Measurements from ENCODE around the gene KCNQ1.

The KCNQ1 gene

DNA sequence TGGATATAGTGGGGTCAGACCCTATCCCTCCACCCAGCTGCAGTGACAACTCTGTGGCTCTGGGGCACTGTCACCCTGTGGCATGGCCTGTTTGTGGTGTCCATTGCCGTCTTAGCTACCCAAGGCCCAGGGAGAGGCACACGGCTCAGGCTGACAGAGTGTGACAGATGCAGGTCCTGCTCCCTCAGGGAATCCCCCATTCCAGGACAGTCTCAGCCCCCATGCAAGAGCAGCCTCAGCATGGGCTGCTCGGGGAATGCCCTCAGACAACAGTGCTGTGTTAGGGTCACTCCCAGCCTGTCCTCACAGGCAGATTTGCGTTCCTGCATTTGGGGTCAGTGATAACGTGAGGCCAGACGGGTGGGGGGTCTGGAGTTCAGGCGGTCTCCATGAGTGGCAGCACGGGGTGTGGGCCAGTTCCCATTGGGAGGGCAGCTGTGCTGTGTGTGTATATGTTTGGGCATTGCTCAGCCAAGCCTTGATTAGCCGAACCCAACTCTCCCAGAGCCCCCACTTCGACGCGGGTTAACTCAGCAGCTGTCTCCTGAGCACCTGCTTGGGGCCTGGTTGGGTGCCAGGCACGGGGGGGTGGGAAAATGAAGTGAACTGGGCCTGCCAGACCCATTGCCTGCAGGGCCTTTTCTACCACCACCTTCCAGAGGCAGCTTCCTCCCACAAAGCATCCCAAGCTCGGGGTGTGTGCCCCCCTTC is 260.2 kb downstream of the KCNQ1 start:
- no peak for TF ChIP-seq Cebpa-rat (IDR thresholded peaks at IDR 0.05)
- peaks cover 0 to 11% (median 0%) of the 10 kb centered on the region in 11 experiments; a peak in 1 of 22 replicates for H3K27me3 ChIP-seq
- 0 out of 22 replicates have a peak overlapping the region, but pooled peaks of 1 of the 11 experiments have one; percentile 17 for H3K9ac ChIP-seq
- peaks cover 28 to 63% (median 52%) of the 10 kb centered on the region in 10 experiments for H3K4me1 ChIP-seq
- H3K4me2 ChIP-seq = peak overlapping the region in 10 of 11 experiments; percentile 77 to 97 (median 88); a peak in 19 of 22 replicates
- no peaks in the 10 kb centered on the region for H4K20me1 ChIP-seq
- H3K27ac ChIP-seq = peak overlapping the region in 2 of 11 experiments; percentile 34 to 77; a peak in 4 of 22 replicates
- H3K36me3 ChIP-seq = no peaks in the 10 kb centered on the region
- peaks cover 4 to 16% (median 12%) of the 10 kb centered on the region in 11 experiments; a peak in 19 of 22 replicates for H3K9me3 ChIP-seq (replicated peaks in 1 of 11)
- no peak overlapping the region for H3K4me3 ChIP-seq

DNA sequence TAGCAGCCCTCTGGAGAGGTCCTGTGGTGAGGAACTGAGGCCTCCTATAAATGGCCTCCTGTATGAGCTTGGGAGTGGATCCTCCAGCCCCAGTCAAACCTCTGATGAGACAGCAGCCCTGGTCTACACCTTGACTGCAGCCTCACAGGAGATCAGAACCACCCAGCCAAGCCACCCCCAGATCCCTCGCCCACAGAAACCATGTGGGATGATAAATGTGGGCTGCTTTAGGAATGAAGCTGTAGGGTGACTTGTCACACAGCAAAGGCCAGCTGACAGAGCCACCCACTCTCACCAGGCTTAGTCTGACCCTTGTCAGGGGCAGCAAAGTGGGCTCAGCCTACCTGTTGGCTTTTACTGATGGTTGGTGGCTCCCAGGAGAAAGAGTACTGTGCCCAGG is 261.5 kb downstream of the KCNQ1 start:
- Histone ChIP-seq H3K9ac (no peak overlapping the region), H3K4me1 (peaks cover 24 to 56% (median 45%) of the 10 kb centered on the region in 10 experiments), H3K9me3 (replicated peaks in 1 of 11) (peaks cover 10 to 25% (median 17%) of the 10 kb centered on the region in 11 experiments), H3K4me3 (no peak overlapping the region), H3K27me3 (peaks cover 0 to 11% (median 0%) of the 10 kb centered on the region in 11 experiments; a peak in 1 of 22 replicates), H3K27ac (no peak overlapping the region), H4K20me1 (no peaks in the 10 kb centered on the region), H3K36me3 (no peaks in the 10 kb centered on the region), H3K4me2 (0 out of 22 replicates have a peak overlapping the region, but pooled peaks of 1 of the 11 experiments have one; percentile 90)
- TF ChIP-seq Cebpa-rat (IDR thresholded peaks at IDR 0.05) = no peak

DNA sequence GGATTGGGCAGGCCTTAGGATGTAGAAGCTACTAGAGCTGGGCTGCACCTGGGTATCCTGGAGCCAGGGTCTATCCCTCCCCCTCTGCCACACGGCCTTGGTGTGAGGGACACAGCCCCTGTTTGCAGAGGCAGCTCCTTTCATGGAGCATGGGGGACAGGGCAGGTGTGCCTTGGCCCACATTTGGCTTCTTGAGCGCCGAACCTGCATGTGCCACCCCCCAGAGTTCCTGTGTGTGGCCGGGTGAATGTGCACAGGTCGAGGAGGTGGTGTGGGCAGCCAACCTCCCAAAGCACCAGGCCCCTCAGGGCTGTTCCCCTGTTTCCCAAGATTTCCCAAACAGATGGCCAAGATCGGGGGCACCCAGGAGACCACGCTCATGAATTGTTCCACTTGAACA is 262.9 kb downstream of the KCNQ1 start:
- H3K9ac ChIP-seq = no peak overlapping the region
- peaks cover 0 to 5% (median 0%) of the 10 kb centered on the region in 11 experiments; a peak in 1 of 22 replicates for H3K27me3 ChIP-seq
- H3K4me2 ChIP-seq = no peak overlapping the region
- no peaks in the 10 kb centered on the region for H4K20me1 ChIP-seq
- TF ChIP-seq Cebpa-rat (IDR thresholded peaks at IDR 0.05) = no peak
- H3K4me3 ChIP-seq = no peak overlapping the region
- H3K27ac ChIP-seq = no peak overlapping the region
- H3K36me3 ChIP-seq = no peaks in the 10 kb centered on the region
- peaks cover 19 to 41% (median 31%) of the 10 kb centered on the region in 10 experiments for H3K4me1 ChIP-seq
- H3K9me3 ChIP-seq (replicated peaks in 1 of 11) = peaks cover 10 to 27% (median 20%) of the 10 kb centered on the region in 11 experiments

DNA sequence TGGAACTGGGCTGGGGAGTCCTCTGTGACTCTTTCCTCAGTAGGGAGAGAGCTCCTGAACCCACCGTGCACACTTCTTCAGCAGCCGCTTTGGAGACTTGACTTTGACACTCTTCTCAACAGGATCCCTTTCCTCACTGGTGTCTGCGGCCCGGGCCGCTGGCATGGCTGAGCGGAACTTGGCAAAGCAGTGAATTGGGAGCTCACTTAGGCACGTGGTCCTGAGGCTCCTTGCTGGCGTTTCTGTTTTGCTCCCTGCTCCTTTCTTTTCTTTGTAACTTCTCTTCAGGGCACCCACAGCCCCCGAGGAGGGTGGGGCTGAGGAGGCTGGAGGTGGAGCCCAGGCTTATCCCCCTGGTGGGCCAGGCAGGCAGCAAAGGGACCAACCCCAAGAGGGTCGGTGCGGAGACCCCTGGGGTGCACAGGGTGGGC is 263.4 kb downstream of the KCNQ1 start:
- no peak overlapping the region for H3K4me3 ChIP-seq
- H4K20me1 ChIP-seq = no peaks in the 10 kb centered on the region
- H3K4me1 ChIP-seq = peaks cover 15 to 37% (median 27%) of the 10 kb centered on the region in 10 experiments
- peaks cover 10 to 27% (median 20%) of the 10 kb centered on the region in 11 experiments for H3K9me3 ChIP-seq (replicated peaks in 1 of 11)
- 0 out of 22 replicates have a peak, but pooled peaks cover 0 to under 1% (median 0%) of the 10 kb centered on the region in 11 experiments for H3K27me3 ChIP-seq
- no peak for TF ChIP-seq Cebpa-rat (IDR thresholded peaks at IDR 0.05)
- H3K36me3 ChIP-seq = no peaks in the 10 kb centered on the region
- no peak overlapping the region for H3K27ac ChIP-seq
- H3K4me2 ChIP-seq = no peak overlapping the region
- H3K9ac ChIP-seq = no peak overlapping the region

DNA sequence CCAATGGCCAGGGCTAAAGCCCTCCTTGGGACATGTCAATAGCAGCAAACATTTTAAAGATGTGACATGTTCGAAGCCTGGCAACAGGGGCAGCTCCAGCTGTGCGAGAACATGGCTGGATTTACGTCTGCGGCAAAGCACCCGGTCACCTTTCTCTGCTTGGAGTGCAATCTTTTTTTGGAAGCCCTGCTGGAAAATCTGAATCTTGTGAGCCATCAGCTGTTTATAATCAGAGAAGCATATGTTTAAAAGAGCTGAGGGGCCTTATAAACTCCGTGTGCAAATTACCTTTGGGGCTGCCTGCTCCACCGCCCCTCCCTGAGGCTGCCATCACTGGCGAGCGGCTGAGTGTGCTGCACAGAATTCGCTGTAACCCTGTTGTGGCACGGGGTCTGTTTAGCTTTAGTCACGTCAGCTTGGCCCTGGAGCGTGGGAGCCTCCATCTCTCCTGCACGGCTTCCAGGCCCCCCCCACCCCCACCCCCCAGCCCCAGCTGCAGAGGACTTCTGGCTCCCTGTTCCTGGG is 264.0 kb downstream of the KCNQ1 start:
- Histone ChIP-seq H3K4me2 (no peak overlapping the region), H3K4me3 (no peak overlapping the region), H3K27ac (no peak overlapping the region), H3K27me3 (no peaks in the 10 kb centered on the region), H3K9ac (no peak overlapping the region), H3K36me3 (no peaks in the 10 kb centered on the region), H3K9me3 (replicated peaks in 1 of 11) (peaks cover 10 to 27% (median 20%) of the 10 kb centered on the region in 11 experiments), H3K4me1 (peaks cover 8 to 31% (median 24%) of the 10 kb centered on the region in 10 experiments), H4K20me1 (no peaks in the 10 kb centered on the region)
- TF ChIP-seq Cebpa-rat (IDR thresholded peaks at IDR 0.05) = no peak

DNA sequence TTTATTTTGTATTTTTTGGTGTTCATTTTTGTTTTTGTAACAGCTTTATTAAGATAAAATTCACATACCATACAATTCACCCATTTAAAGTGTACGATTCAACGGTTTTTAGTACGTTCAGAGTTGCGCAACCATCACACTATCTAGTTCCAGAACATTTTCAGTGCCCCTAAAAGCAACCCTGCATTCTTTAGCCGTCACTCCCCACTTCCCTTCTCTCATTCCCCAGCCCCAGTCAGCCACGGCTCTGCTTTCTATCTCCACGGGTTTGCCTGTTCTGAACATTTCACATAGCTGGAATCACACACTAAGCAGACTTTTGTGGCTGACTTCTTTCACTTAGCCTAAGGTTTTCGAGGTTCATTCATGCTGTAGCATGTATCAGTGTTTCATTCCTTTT is 264.6 kb downstream of the KCNQ1 start:
- Histone ChIP-seq H4K20me1 (no peaks in the 10 kb centered on the region), H3K4me3 (no peak overlapping the region), H3K36me3 (no peaks in the 10 kb centered on the region), H3K27me3 (no peaks in the 10 kb centered on the region), H3K9me3 (replicated peaks in 1 of 11) (peaks cover 10 to 27% (median 20%) of the 10 kb centered on the region in 11 experiments), H3K4me1 (peaks cover 2 to 31% (median 24%) of the 10 kb centered on the region in 10 experiments; a peak in 18 of 20 replicates), H3K4me2 (peak overlapping the region in 2 of 11 experiments; percentile 6 to 23; a peak in 1 of 22 replicates), H3K9ac (no peak overlapping the region), H3K27ac (no peak overlapping the region)
- TF ChIP-seq Cebpa-rat (IDR thresholded peaks at IDR 0.05) = peak in 10 of 11 experiments; percentile 32 to 89 (median 80); a peak in 17 of 22 replicates

DNA sequence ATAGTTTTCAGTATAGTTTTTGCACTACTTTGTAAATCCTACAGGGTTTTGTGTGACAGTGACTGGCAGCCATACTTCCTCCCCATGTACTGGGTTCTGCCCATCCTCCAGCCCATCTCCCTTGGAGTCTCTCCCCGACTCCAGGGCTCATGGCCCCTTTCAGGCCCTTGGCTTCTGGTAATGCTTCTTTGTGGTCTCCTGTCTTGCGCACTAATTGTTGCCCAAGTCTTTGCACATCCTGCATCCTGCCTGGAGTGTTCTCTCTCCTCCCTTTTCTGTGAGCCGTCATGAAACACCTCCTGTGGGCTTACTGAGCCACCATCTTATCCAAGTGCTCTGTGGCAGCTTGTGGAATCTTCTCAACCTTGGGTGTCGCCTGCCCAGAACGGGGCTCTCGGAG is 266.4 kb downstream of the KCNQ1 start:
- H3K27me3 ChIP-seq = no peaks in the 10 kb centered on the region

DNA sequence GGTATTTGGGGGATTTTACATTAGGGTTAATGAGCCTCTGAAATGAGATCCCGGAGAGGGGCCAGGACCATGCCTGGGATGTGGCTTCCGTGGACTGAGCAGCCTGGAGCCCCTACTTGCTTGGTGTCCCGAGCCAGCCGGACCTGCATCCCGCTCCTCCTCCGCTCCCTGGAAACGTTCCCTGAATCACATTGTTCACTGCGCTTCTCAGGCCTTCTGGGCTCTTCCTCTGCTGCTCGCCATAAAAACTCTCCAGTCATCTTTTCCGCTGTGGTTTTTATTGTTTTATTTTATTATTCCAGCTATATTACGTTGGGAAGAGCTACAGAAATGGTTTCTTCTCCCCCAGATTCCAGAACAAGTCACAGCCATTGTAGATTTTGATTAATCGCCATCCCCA is 268.3 kb downstream of the KCNQ1 start:
- no peak for TF ChIP-seq Cebpa-rat (IDR thresholded peaks at IDR 0.05)
- H3K27ac ChIP-seq = no peak overlapping the region

More for the DNA sequence above, 266.4 kb downstream of the KCNQ1 start:
- H3K4me3 ChIP-seq = no peak overlapping the region
- H3K4me1 ChIP-seq = peaks cover 0 to 28% (median 20%) of the 10 kb centered on the region in 10 experiments; a peak in 16 of 20 replicates
- TF ChIP-seq Cebpa-rat (IDR thresholded peaks at IDR 0.05) = no peak
- H3K4me2 ChIP-seq = no peak overlapping the region
- H3K27ac ChIP-seq = no peak overlapping the region
- no peaks in the 10 kb centered on the region for H3K36me3 ChIP-seq
- H4K20me1 ChIP-seq = no peaks in the 10 kb centered on the region
- H3K9ac ChIP-seq = no peak overlapping the region
- peaks cover 10 to 23% (median 16%) of the 10 kb centered on the region in 11 experiments for H3K9me3 ChIP-seq (replicated peaks in 1 of 11)

More for the DNA sequence above, 268.3 kb downstream of the KCNQ1 start:
- Histone ChIP-seq H3K9ac (no peak overlapping the region), H3K4me3 (no peak overlapping the region), H3K27me3 (no peaks in the 10 kb centered on the region), H3K4me2 (no peak overlapping the region), H4K20me1 (no peaks in the 10 kb centered on the region), H3K36me3 (no peaks in the 10 kb centered on the region), H3K9me3 (replicated peaks in 1 of 11) (peaks cover 9 to 19% (median 11%) of the 10 kb centered on the region in 11 experiments; a peak in 18 of 22 replicates), H3K4me1 (peaks cover 0 to 37% (median 29%) of the 10 kb centered on the region in 10 experiments; a peak in 16 of 20 replicates)
